HG03521 (cell line): ENCODE measurements around the gene MKX.
"Not testable (repeated sequence)": the region's sequence is repeated elsewhere in the genome, so short reads cannot be mapped to it uniquely, and the experiment has no call there.

ENCODE experiments used
- ATAC-seq: cut with Tn5 transposase; IDR thresholded peaks from one replicate; pipeline ENCODE4 v1.9.1; 2021; ENCODE audit warnings: mild to moderate bottlenecking, moderate library complexity; ENCODE audit not compliant: unreplicated experiment

The MKX gene

GRCh38 chr10:27695088-27695487 is 50.5 kb downstream of the MKX start:
- ATAC-seq = no peak

DNA sequence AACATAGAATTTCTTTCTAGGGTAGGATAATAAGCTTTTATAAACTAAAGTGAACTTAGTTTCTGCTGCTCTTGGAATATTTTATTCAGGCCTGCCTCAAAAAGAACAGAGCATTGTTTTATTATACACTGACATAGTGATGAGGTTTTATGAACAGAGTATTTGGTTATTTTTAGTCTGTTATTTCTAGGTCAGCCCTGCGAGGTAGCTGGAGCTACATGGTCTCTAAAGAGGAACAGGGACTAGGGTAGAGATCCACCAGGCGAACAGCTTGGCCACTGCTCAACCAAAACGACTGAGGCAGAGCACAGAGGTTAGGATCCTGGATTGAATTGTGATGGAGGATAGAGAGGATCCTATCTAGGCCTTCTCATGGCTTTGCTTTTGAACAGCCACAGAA is 53.0 kb downstream of the MKX start:
- ATAC-seq = no peak

DNA sequence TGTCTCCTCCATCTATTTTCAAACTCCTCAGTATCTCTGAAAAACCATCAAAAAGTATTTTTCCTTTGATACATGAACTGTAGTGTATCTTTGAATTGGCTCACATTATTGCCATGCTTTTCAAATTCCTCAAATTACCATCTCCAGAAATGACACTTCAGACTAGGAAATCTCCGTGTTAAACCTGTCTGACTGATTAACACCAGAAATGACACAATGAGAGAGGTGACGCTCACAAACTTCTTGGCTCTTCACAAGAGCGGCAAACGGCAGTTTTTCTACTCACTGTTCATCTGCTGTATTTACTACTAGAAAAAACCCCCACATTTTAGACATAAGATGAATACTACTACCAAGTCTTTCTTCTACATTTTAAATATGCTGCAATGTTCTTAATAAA is 56.6 kb downstream of the MKX start:
- ATAC-seq = no peak

DNA sequence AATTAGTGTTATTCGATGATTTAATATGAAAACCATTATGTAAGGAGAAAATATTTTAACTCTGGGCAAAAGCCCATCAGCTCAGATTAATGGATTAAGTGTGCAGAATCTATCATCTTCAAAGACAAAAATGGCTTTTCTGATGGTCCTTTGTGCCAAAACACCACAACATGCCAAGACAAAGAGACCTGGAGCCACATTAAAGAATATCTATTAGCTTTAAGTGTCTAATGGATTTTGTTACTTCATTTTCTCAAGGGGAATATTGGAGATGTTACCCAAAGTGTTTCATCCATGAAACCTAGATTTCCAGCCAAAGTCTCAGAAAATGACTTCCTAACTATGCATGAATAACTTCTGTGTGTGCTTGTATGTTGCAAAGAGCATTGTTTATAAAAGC is 57.3 kb downstream of the MKX start:
- ATAC-seq = no peak

DNA sequence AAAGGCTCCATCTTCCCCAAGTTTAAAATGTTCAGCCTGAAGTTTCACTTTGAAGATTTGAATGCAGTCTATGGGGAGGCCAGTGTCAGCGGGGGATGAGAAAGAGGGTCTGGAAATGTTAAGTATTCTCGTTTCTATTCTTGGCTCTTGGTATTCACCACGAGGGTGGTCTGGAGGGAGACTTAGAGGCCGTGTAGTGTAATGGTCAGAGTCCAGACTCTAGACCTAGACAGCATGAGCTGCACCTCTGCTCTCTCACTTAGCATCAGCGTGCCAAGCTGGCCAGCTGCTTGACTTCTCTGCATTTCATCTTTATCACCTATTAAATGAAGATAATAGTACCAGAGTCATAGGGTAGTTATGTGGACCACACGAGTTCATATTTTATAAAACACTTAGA is 57.9 kb downstream of the MKX start:
- ATAC-seq = no peak

DNA sequence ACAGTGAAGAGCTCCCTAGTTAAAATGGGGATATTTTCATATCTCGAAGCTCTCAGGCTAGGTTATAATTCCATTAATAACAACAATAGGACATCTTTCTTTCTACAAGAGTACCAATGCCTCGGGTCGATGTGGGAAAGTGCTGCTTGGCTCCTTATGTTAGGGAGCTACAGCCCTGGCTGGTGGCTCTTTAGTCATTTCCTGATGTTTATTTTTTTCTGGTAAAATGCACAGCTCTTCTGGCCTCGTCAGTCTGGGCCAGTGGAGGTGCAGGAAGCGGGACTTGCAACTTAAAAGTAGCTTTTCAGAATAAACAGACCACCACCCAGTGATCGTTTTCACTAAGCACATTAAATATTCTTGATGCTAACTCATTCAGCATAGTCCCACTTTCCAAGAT is 58.3 kb downstream of the MKX start:
- no peak for ATAC-seq

GRCh38 chr10:27685681-27686080 is 59.9 kb downstream of the MKX start:
- no peak for ATAC-seq

- no peak for ATAC-seq
Measured at GRCh38 chr10:27683226-27683625, 62.4 kb downstream of the MKX start.

GRCh38 chr10:27681795-27682194 is 63.8 kb downstream of the MKX start:
- ATAC-seq = not testable (repeated sequence)

DNA sequence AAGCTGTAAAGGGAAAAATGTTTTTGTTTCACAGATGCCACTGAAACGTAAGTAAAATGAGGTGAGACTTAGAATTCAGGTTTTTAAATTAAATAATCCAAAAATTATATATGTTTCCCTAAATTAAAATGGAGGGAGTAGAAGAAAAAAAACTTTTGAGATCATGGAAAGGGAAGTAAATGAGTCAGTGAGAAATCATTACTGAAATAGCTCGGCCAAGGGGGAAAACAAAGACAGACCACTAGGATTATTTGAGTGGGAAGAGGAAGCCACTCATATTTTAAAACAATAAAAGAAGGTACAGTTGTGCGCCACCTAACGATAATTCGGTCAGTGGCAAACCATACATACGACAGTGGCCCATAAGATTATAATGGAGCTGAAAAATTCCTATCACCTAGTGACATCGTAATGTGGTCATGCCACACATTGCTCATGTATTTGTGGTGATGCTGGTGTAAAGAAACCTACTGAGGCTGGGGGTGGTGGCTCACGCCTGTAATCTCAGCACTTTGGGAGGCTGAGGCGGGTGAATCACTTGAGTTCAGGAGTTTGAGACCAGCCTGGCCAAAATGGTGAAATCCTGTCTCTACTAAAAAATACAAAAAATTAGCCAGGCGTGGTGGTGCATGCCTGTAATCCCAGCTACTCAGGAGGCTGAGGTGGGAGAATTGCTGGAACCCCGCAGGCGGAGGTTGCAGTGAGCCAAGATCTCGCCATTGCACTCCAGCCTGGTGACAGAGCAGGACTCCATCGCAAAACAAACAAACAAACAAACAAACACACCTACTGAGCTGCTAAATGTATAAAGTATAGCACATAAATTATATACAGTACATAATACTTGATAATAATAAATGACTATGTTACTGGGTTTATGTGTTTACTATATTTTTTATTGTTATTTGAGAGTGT is 64.7 kb downstream of the MKX start:
- no peak for ATAC-seq

GRCh38 chr10:27680006-27680557 is 65.5 kb downstream of the MKX start:
- ATAC-seq = no peak

DNA sequence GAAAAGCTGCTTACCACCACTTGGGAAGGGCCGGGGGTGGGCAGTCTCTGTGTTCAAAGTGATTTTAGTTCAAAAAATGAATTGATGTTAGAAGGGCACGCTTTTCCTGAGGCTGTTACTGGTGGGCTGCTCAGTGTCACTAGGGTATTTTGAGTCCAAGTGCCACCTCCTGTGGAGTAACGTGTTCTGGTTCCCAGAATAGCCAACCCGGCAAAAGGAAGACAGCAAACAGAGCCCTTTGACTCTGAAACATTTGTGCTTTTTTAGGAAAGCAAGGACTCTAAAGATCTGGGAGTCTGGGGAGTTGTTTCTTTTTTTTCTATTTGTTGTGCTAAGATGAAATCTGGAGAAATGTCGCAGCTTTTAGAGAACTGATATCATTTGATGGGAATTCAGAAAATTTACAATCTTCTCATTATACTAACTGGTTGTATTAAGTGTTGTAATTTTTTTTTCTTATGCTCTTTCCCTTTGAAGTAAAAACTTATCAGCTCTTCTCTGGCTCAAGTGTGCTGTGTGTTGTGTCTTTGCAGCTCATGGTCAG is 66.2 kb downstream of the MKX start:
- ATAC-seq = no peak

DNA sequence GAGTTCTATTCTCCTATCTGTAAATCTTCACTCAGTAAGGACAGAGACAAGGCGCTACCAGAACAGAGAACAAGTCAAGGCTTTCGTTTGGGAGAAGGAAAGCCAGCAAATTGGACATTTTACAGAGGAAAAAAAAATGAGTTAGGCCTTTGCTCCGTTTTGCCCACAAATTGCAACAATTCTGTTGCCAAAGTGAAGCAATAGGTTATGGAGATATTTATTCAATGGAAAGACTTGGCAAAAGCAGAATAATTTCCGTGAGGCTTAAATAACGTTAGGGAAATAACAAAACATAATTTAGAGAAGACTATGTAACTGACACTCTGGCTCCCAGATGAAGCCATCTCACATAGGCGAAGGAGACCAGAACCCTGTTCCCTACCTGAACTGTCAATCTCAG is 67.5 kb downstream of the MKX start:
- ATAC-seq = no peak

- ATAC-seq = no peak
Measured at GRCh38 chr10:27673065-27673464, 72.6 kb downstream of the MKX start.

DNA sequence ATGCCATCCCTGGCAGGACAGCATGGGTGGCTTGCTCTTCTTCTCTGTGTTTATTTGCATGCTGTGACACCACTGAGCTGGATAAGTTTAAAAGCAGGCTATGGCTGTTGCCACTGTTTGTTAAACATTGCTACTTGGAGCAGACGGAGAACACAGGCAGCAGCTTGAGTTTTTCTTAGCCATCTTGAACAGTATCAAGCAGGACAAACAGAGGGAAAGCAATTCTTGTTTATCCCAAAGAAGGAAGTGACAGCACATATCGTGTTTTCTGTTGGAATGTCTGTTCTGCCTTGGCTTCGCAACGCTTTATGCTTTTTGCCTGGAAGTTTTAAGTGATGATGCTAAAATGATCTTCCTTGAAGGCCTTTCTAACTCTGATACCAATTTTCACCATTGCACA is 73.8 kb downstream of the MKX start:
- ATAC-seq = no peak

- ATAC-seq = no peak
Measured at GRCh38 chr10:27664461-27664860, 81.2 kb downstream of the MKX start.

DNA sequence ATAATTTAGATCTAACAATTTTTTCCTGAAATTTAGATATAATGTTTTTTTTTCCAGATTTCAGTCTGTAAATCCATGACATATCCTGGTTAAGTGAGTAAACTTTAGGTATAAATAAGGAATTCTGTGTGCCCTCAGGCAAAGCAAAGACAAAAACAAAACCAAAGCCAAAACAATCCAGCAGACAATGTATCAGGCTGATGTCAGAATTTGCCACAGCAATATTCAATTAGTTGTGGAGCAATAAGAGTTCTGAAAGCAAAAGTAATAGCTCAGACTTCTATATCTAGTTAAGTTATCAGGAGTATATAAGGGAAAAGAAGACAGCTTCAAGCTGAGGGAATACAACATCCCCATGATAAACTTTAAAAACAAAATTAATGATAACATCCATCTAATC is 82.0 kb downstream of the MKX start:
- no peak for ATAC-seq

GRCh38 chr10:27661514-27662286 is 83.9 kb downstream of the MKX start:
- ATAC-seq = no peak

DNA sequence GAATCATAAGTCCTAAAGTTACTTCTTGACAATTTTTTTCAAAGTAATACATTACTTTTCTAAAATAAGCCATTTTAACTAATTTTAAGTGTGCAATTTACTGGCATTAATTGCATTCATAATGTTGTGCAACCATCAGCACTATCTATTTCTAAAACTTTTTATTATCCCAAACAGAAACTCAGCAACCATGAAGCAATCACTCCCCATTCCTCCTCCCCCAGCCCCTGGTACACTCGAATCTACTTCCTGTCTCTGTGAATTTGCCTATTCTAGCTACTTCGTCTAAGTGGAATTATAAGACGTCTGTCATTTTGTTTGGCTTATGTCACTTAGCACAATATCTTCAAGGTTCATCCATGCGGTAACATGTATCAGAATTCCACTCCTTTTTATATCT is 84.9 kb downstream of the MKX start:
- ATAC-seq = no peak

- no peak for ATAC-seq
Measured at GRCh38 chr10:27660268-27660667, 85.4 kb downstream of the MKX start.

DNA sequence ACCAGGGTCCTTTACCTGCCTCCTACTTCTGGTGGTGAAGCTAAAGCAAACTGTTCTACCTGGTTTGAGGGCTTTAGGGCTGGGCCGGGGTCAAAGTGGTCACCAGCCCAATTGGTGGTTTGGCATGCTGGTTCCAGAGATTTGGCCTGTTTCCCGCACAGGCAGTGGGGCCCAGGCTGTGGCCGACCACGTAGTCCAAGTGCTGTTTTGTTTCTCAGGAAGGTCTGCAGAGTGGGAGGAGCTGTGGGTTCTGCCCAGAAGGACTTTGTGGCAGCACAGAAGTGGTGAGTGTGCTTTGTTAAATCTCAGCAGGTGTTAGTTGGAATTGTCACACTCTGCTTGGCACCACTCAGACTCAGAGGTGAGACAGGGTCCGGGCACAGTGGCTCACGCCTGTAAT is 85.8 kb downstream of the MKX start:
- ATAC-seq = no peak

GRCh38 chr10:27658788-27659187 is 86.8 kb downstream of the MKX start:
- ATAC-seq = no peak
